SU-DHL-6 (cell line): ENCODE measurements around the gene ERI2.

ENCODE experiments used
- H2AFZ ChIP-seq: fragments of 200-600 bp; sonication (generic); 2 replicates; pipeline ENCODE4 v1.6.1; 2014; ENCODE audit warnings: low read depth, mild to moderate bottlenecking, moderate library complexity, mixed read lengths, antibody characterized with exemption, low read length; ENCODE audit not compliant: severe bottlenecking
- H3F3A ChIP-seq: fragments of 200-600 bp; shearing (Covaris generic); 2 replicates; pipeline ENCODE4 v1.6.0; 2016; ENCODE audit warnings: antibody characterized with exemption, mild to moderate bottlenecking; ENCODE audit not compliant: insufficient read depth
- H3K27ac ChIP-seq: fragments of 200-600 bp; sonication (generic); 2 replicates; pipeline ENCODE4 v1.5.1; 2016; ENCODE audit warnings: low read depth, mild to moderate bottlenecking, low read length, moderate library complexity, mixed read lengths
- H3K27me3 ChIP-seq: fragments of 200-600 bp; sonication (generic), shearing (Covaris generic); 2 replicates; pipeline ENCODE4 v1.6.0; 2014; ENCODE audit warnings: mild to moderate bottlenecking, low read length
- H3K36me3 ChIP-seq: fragments of 200-600 bp; sonication (generic); 2 replicates; pipeline ENCODE4 v1.6.1; 2014; ENCODE audit warnings: mild to moderate bottlenecking, low read length, mixed read lengths
- H3K4me2 ChIP-seq: fragments of 300-600, 200-600 bp; shearing (Covaris generic), sonication (generic); 2 replicates; pipeline ENCODE4 v1.6.0; 2014; ENCODE audit warnings: low read length, low read depth, mild to moderate bottlenecking; ENCODE audit not compliant: poor library complexity, severe bottlenecking
- H3K4me3 ChIP-seq: fragments of 200-600 bp; sonication (generic); 2 replicates; pipeline ENCODE4 v1.5.1; 2014; ENCODE audit warnings: antibody characterized with exemption, low read length, mild to moderate bottlenecking, mixed read lengths; ENCODE audit not compliant: insufficient read depth, poor library complexity, severe bottlenecking
- H3K79me2 ChIP-seq: fragments of 200-600 bp; sonication (generic); 2 replicates; pipeline ENCODE4 v1.6.1; 2014; ENCODE audit warnings: mild to moderate bottlenecking, low read length, moderate library complexity; ENCODE audit not compliant: insufficient read depth
- H3K9ac ChIP-seq: fragments of 200-600 bp; sonication (generic); 2 replicates; pipeline ENCODE4 v1.7.0; 2014; ENCODE audit warnings: mild to moderate bottlenecking, low read length
- H3K9me2 ChIP-seq: fragments of 200-600 bp; sonication (generic); replicated peaks from 2 replicates; pipeline ENCODE4 v1.6.1; 2014; ENCODE audit warnings: low read length; ENCODE audit not compliant: insufficient read depth
- H3K9me3 ChIP-seq: fragments of 200-600 bp; sonication (generic); 2 replicates; pipeline ENCODE4 v1.6.1; 2014; ENCODE audit warnings: low read length, mixed read lengths; ENCODE audit not compliant: insufficient read depth
- H4K20me1 ChIP-seq: fragments of 200-600 bp; sonication (generic); 2 replicates; pipeline ENCODE4 v1.6.1; 2014; ENCODE audit warnings: low read depth, mild to moderate bottlenecking, antibody characterized with exemption, low read length, moderate library complexity, mixed read lengths
- CTCF ChIP-seq: fragments of 200-600 bp; sonication (generic); IDR thresholded peaks from one replicate; pipeline ENCODE4 v1.5.1; 2017; ENCODE audit warnings: antibody characterized with exemption, mild to moderate bottlenecking, low read length, moderate library complexity; ENCODE audit not compliant: insufficient read depth, poor library complexity, severe bottlenecking
- EZH2phosphoT487 ChIP-seq: fragments of 200-600 bp; sonication (generic), shearing (Covaris generic); conservative IDR thresholded peaks from 2 replicates; pipeline ENCODE4 v1.6.1; 2018; ENCODE audit warnings: mild to moderate bottlenecking, antibody characterized with exemption, low read length, moderate library complexity, mixed read lengths

Gene ERI2

GRCh38 chr16:20791923-20792612 lies 14.2 kb downstream of the ERI2 start:
- H3K4me3 ChIP-seq = no peak overlapping the region
- H3F3A ChIP-seq = no peaks in the 10 kb centered on the region
- H3K9ac ChIP-seq = no peak overlapping the region
- no peaks in the 10 kb centered on the region for H4K20me1 ChIP-seq
- TF ChIP-seq CTCF (no peak), EZH2phosphoT487 (no peak)
- H3K9me3 ChIP-seq = no peaks in the 10 kb centered on the region
- no peak overlapping the region for H2AFZ ChIP-seq
- H3K27ac ChIP-seq = no peak overlapping the region
- H3K4me2 ChIP-seq = no peak overlapping the region
- peaks cover 7% of the 10 kb centered on the region; the same call in 1 of the 2 replicates for H3K36me3 ChIP-seq
- H3K9me2 ChIP-seq = no peaks in the 10 kb centered on the region
- H3K79me2 ChIP-seq = no peaks in the 10 kb centered on the region
- no peaks in the 10 kb centered on the region for H3K27me3 ChIP-seq

- Histone ChIP-seq H3K79me2 (no peaks in the 10 kb centered on the region), H3K4me3 (no peak overlapping the region), H4K20me1 (no peaks in the 10 kb centered on the region), H3K36me3 (no peaks in the 10 kb centered on the region; the same call in 1 of the 2 replicates), H2AFZ (no peak overlapping the region), H3K27ac (no peak overlapping the region), H3K27me3 (no peaks in the 10 kb centered on the region), H3F3A (no peaks in the 10 kb centered on the region), H3K9me2 (no peaks in the 10 kb centered on the region), H3K9ac (no peak overlapping the region), H3K4me2 (no peak overlapping the region), H3K9me3 (no peaks in the 10 kb centered on the region)
- TF ChIP-seq EZH2phosphoT487 (no peak), CTCF (no peak)
Observed at GRCh38 chr16:20789130-20789529, 17.1 kb downstream of the ERI2 start.

- Histone ChIP-seq H2AFZ (no peak overlapping the region), H3K27me3 (no peaks in the 10 kb centered on the region), H3F3A (no peaks in the 10 kb centered on the region), H3K27ac (no peak overlapping the region), H4K20me1 (no peaks in the 10 kb centered on the region), H3K9ac (no peak overlapping the region), H3K9me3 (no peaks in the 10 kb centered on the region), H3K4me3 (no peak overlapping the region), H3K4me2 (no peak overlapping the region), H3K36me3 (no peaks in the 10 kb centered on the region; the same call in 1 of the 2 replicates), H3K9me2 (no peaks in the 10 kb centered on the region), H3K79me2 (no peaks in the 10 kb centered on the region)
- TF ChIP-seq EZH2phosphoT487 (no peak), CTCF (no peak)
Observed at GRCh38 chr16:20784204-20784603, 22.1 kb downstream of the ERI2 start.
